ENCODE measurements around the gene GNG2. TPM values are rescaled to one million over a fixed set of nuclear protein-coding genes. Genes with fewer than 3 reads are reported as not detected.

GNG2 gene
- polyA plus RNA-seq, 3 donors: 3.9 to 41.7 (median 32.5) TPM

- no peak overlapping the region for H3K27ac ChIP-seq (ENCODE audit: low read depth, low read length)
- WGBS, 3 donors: 52 to 70% (median 68%) methylated on average over 3 of the region's 3 CpGs
These were observed 142.9 kb downstream of the GNG2 start for GRCh38 chr14:52003324-52003723.

- no peak overlapping the region for H3K27ac ChIP-seq (ENCODE audit: low read depth, low read length)
- WGBS, 3 donors: 49 to 84% (median 81%) methylated on average over 2 of the region's 2 CpGs
These were observed 145.2 kb downstream of the GNG2 start for GRCh38 chr14:52005625-52006024.

GRCh38 chr14:52006361-52006760, 145.9 kb downstream of the GNG2 start:
- 95 to 97% (median 96%) methylated on average over 3 of the region's 3 CpGs for WGBS, 3 donors
- H3K27ac ChIP-seq (ENCODE audit: low read depth, low read length): no peak overlapping the region

GRCh38 chr14:52007211-52007610, 146.8 kb downstream of the GNG2 start:
- H3K27ac ChIP-seq (ENCODE audit: low read depth, low read length): no peak overlapping the region
- 88 to 90% (median 89%) methylated on average over 1 of the region's 1 CpG for WGBS, 3 donors

- H3K27ac ChIP-seq (ENCODE audit: low read depth, low read length): no peak overlapping the region
- WGBS, 3 donors: 63 to 92% (median 80%) methylated on average over 1 of the region's 1 CpG
These were observed 147.2 kb downstream of the GNG2 start for GRCh38 chr14:52007637-52008036.

- WGBS, 3 donors: 90 to 95% (median 94%) methylated on average over 4 of the region's 4 CpGs
- no peak overlapping the region for H3K27ac ChIP-seq (ENCODE audit: low read depth, low read length)
These were observed 147.7 kb downstream of the GNG2 start for GRCh38 chr14:52008136-52008535.

GRCh38 chr14:52010173-52010693, 149.8 kb downstream of the GNG2 start:
- no peak overlapping the region for H3K27ac ChIP-seq (ENCODE audit: low read depth, low read length)
- WGBS, 3 donors: 79 to 92% (median 92%) methylated on average over 3 of the region's 3 CpGs

GRCh38 chr14:52011523-52011922, 151.1 kb downstream of the GNG2 start:
- 75 to 93% (median 83%) methylated on average over 9 of the region's 9 CpGs for WGBS, 3 donors
- H3K27ac ChIP-seq (ENCODE audit: low read depth, low read length): no peak overlapping the region

- no peak overlapping the region for H3K27ac ChIP-seq (ENCODE audit: low read depth, low read length)
- WGBS, 3 donors: 33 to 40% (median 38%) methylated on average over 4 of the region's 4 CpGs
These were observed 152.2 kb downstream of the GNG2 start for GRCh38 chr14:52012635-52013034.

- no peak overlapping the region for H3K27ac ChIP-seq (ENCODE audit: low read depth, low read length)
- WGBS, 3 donors: 59 to 75% (median 68%) methylated on average over 11 of the region's 11 CpGs
These were observed 153.7 kb downstream of the GNG2 start for GRCh38 chr14:52013984-52014600.

GRCh38 chr14:52014601-52015267, 154.3 kb downstream of the GNG2 start:
- H3K27ac ChIP-seq (ENCODE audit: low read depth, low read length): no peak overlapping the region
- WGBS, 3 donors: 78 to 84% (median 78%) methylated on average over 15 of the region's 15 CpGs

GRCh38 chr14:52015411-52016030, 155.1 kb downstream of the GNG2 start:
- 58 to 73% (median 72%) methylated on average over 8 of the region's 8 CpGs for WGBS, 3 donors

GRCh38 chr14:52018252-52018651, 157.8 kb downstream of the GNG2 start:
- WGBS, 3 donors: 80 to 84% (median 84%) methylated on average over 4 of the region's 4 CpGs
- no peak overlapping the region for H3K27ac ChIP-seq (ENCODE audit: low read depth, low read length)

More at GRCh38 chr14:52015411-52016030, 155.1 kb downstream of the GNG2 start:
- H3K27ac ChIP-seq (ENCODE audit: low read depth, low read length): no peak overlapping the region

- 93 to 96% (median 95%) methylated on average over 8 of the region's 8 CpGs for WGBS, 3 donors
- H3K27ac ChIP-seq (ENCODE audit: low read depth, low read length): no peak overlapping the region
These were observed 158.6 kb downstream of the GNG2 start for GRCh38 chr14:52018970-52019369.

Other genes with a start within 250 kb of the GNG2 start
- 10 to 100 TPM in 1 of 3 donors, 1 to 10 TPM in 2; 2.3 to 16.3 (median 5.2) TPM for gene FRMD6, start 208.7 kb upstream of the GNG2 start, polyA plus RNA-seq
- gene RTRAF, start 128.9 kb downstream of the GNG2 start, polyA plus RNA-seq: 100 to 1,000 TPM in 1 of 3 donors, 10 to 100 TPM in 2; 63.4 to 117 (median 99.2) TPM
- gene NID2, start 208.4 kb downstream of the GNG2 start, polyA plus RNA-seq: 10 to 100 TPM in 2 of 3 donors, 1 to 10 TPM in 1; 4.0 to 25.9 (median 21.7) TPM